SK-N-SH (cell line): Measurements from ENCODE around the gene KRT35. TPM values are rescaled to one million over a fixed set of nuclear protein-coding genes. Genes with fewer than 3 reads are reported as not detected.

Experiments used
- CTCF ChIA-PET: fragments of 300-600, 350-600 bp; formaldehyde crosslinking; extraction: SDS; loops from one replicate; lab custom pipeline; 2021; lab: Yijun Ruan, JAX
- POLR2A ChIA-PET: fragments of 350-600 bp; sonication (Branson Sonifier 250); formaldehyde crosslinking; extraction: SDS; loops from one replicate; lab custom pipeline; 2020; ENCODE audit warnings: antibody characterized with exemption, inconsistent platforms; lab: Yijun Ruan, JAX
- DNase-seq: peaks from one replicate; pipeline ENCODE4 v3.0.0; 2012
- H2AFZ ChIP-seq: fragments of 200-600 bp; sonication (generic); 2 replicates; pipeline ENCODE4 v1.8.1; 2016; ENCODE audit warnings: antibody characterized with exemption, mild to moderate bottlenecking, low read depth
- H3F3A ChIP-seq: fragments of 200-600 bp; sonication (generic); replicated peaks from 2 replicates; pipeline ENCODE3; 2016; ENCODE audit warnings: antibody characterized with exemption, mild to moderate bottlenecking; ENCODE audit not compliant: insufficient read depth
- H3K27ac ChIP-seq, 2 experiments: fragments of 200-500 bp in 1 of 2; fragments of 200-600 bp in 1 of 2; sonication (Bioruptor generic) in 1 of 2; sonication (generic), shearing (Covaris generic) in 1 of 2; 2 replicates each; pipeline versions ENCODE4 v1.5.1 to v1.6.1; 2014 to 2016; ENCODE audit warnings: low read depth in 2 of 2, inconsistent platforms in 1 of 2, low read length in 1 of 2, mild to moderate bottlenecking in 1 of 2, mixed read lengths in 1 of 2
- H3K27me3 ChIP-seq: fragments of 200-600 bp; sonication (generic), shearing (Covaris generic); 2 replicates; pipeline ENCODE4 v1.6.1; 2016; ENCODE audit warnings: mixed run types; ENCODE audit not compliant: insufficient read depth
- H3K36me3 ChIP-seq, 2 experiments: fragments of 200-500 bp in 1 of 2; fragments of 200-600 bp in 1 of 2; sonication (Bioruptor generic) in 1 of 2; sonication (generic) in 1 of 2; replicated peaks in 1 of 2; 2 replicates each; pipeline versions ENCODE3 to v1.5.1; 2014 to 2016; ENCODE audit warnings: low read length in 1 of 2, mild to moderate bottlenecking in 1 of 2; ENCODE audit not compliant: insufficient read depth in 2 of 2, control insufficient read depth in 1 of 2
- H3K4me1 ChIP-seq, 2 experiments: fragments of 200-500 bp in 1 of 2; fragments of 200-600 bp in 1 of 2; sonication (Bioruptor generic) in 1 of 2; sonication (generic), shearing (Covaris generic) in 1 of 2; 2 replicates each; pipeline versions ENCODE4 v1.5.1 to v1.6.1; 2014 to 2016; ENCODE audit warnings: low read depth in 1 of 2, low read length in 1 of 2, mixed run types in 1 of 2; ENCODE audit not compliant: insufficient read depth in 2 of 2, control insufficient read depth in 1 of 2
- H3K4me2 ChIP-seq: fragments of 200-600 bp; sonication (generic), shearing (Covaris generic); 2 replicates; pipeline ENCODE4 v1.6.1; 2017; ENCODE audit warnings: mixed run types
- H3K4me3 ChIP-seq, 2 experiments: fragments of 200-500 bp in 1 of 2; fragments of 200-600 bp in 1 of 2; sonication (Bioruptor generic) in 1 of 2; sonication (generic), shearing (Covaris generic) in 1 of 2; 2 replicates each; pipeline versions ENCODE4 v1.5.1 to v1.8.1; 2014 to 2016; ENCODE audit warnings: low read depth in 2 of 2, inconsistent platforms in 1 of 2, low read length in 1 of 2, mild to moderate bottlenecking in 1 of 2, mixed read lengths in 1 of 2, moderate library complexity in 1 of 2
- H3K79me2 ChIP-seq: fragments of 200-600 bp; sonication (generic); 2 replicates; pipeline ENCODE4 v1.8.1; 2017; ENCODE audit warnings: mild to moderate bottlenecking; ENCODE audit not compliant: insufficient read depth
- H3K9ac ChIP-seq: fragments of 200-600 bp; sonication (generic); 2 replicates; pipeline ENCODE4 v1.6.1; 2017; ENCODE audit warnings: mixed run types
- H3K9me2 ChIP-seq: fragments of 200-600 bp; sonication (generic); 2 replicates; pipeline ENCODE4 v1.6.1; 2017; ENCODE audit warnings: mixed run types
- H3K9me3 ChIP-seq: fragments of 200-600 bp; sonication (generic); 2 replicates; pipeline ENCODE4 v1.6.1; 2017; ENCODE audit warnings: mixed run types, mild to moderate bottlenecking, moderate library complexity
- H4K20me1 ChIP-seq: fragments of 200-600 bp; sonication (generic); 2 replicates; pipeline ENCODE4 v1.6.1; 2017; ENCODE audit warnings: mild to moderate bottlenecking, mixed run types; ENCODE audit not compliant: insufficient read depth
- CTCF ChIP-seq: fragments of 200-600 bp; sonication (generic); IDR thresholded peaks from 2 replicates; pipeline ENCODE4 v1.6.1; 2017; ENCODE audit warnings: antibody characterized with exemption, mild to moderate bottlenecking, moderate library complexity
- ELF1 ChIP-seq: IDR thresholded peaks from 2 replicates; pipeline ENCODE4 v1.4.0; 2012
- GABPA ChIP-seq: IDR thresholded peaks from 2 replicates; pipeline ENCODE4 v1.4.0; 2012; ENCODE audit warnings: low read depth, mild to moderate bottlenecking
- IRF3 ChIP-seq: fragments of 150-350 bp; IDR thresholded peaks from 2 replicates; pipeline ENCODE4 v1.6.1; 2016; ENCODE audit warnings: mild to moderate bottlenecking, low read depth, low read length
- MXI1 ChIP-seq: IDR thresholded peaks from 2 replicates; pipeline ENCODE4 v1.6.1; 2012; ENCODE audit warnings: mild to moderate bottlenecking, low read depth, low read length, improper control_type of control experiment
- NFIC ChIP-seq: IDR thresholded peaks from 2 replicates; pipeline ENCODE4 v1.4.0; 2012; ENCODE audit warnings: borderline replicate concordance
- REST ChIP-seq: IDR thresholded peaks from 2 replicates; pipeline ENCODE4 v1.6.1; 2012; ENCODE audit warnings: mild to moderate bottlenecking, low read depth, low read length, moderate library complexity
- RFX5 ChIP-seq: IDR thresholded peaks from 2 replicates; pipeline ENCODE4 v1.6.1; 2012; ENCODE audit warnings: mild to moderate bottlenecking, improper control_type of control experiment, low read length
- RXRA ChIP-seq: IDR thresholded peaks from 2 replicates; pipeline ENCODE4 v1.4.0; 2012; ENCODE audit warnings: low read depth, mild to moderate bottlenecking, borderline replicate concordance
- TCF12 ChIP-seq: IDR thresholded peaks from 2 replicates; pipeline ENCODE4 v1.4.0; 2012
- TEAD4 ChIP-seq: IDR thresholded peaks from 2 replicates; pipeline ENCODE4 v1.4.0; 2012; ENCODE audit warnings: mild to moderate bottlenecking, borderline replicate concordance; ENCODE audit not compliant: insufficient read depth
- USF1 ChIP-seq: IDR thresholded peaks from 2 replicates; pipeline ENCODE4 v1.4.0; 2012; ENCODE audit warnings: low read depth, borderline replicate concordance
- YY1 ChIP-seq: IDR thresholded peaks from 2 replicates; pipeline ENCODE4 v1.4.0; 2012; ENCODE audit warnings: low read depth, mild to moderate bottlenecking
- WGBS: methylation state at CpG from one replicate; pipeline ENCODE4 v1.1.6; 2017; ENCODE audit warnings: low lambda C conversion rate; 5-methylcytosine and 5-hydroxymethylcytosine counted together
- polyA plus RNA-seq, 3 experiments: library from polyadenylated mRNA; depleted of rRNA; stranded (reverse); fragments of >200 nt; gene quantifications; 2 replicates each; pipeline ENCODE4 v1.2.3, GENCODE V29; 2012

The KRT35 gene
- polyA plus RNA-seq, 1 of the 3 experiments (the other 2 are of a cell fraction): not detected

- WGBS: 80% methylated on average over 15 of the region's 17 CpGs
- POLR2A ChIA-PET: no interaction called here
Measured at GRCh38 chr17:41505007-41505808, 24.3 kb upstream of the KRT35 start, which contains the start of gene KRT13. Gene KRT13, minus strand, starts transcription at chr17:41505612. Its CDS starts 62 bp downstream, at chr17:41505550.

GRCh38 chr17:41504246-41504977, 23.5 kb upstream of the KRT35 start:
- Histone ChIP-seq H3K79me2 (no peaks in the 10 kb centered on the region), H3K9me2 (no peaks in the 10 kb centered on the region), H3K9ac (no peak overlapping the region), H3K27me3 (no peaks in the 10 kb centered on the region), H3K27ac (no peak overlapping the region), H3K36me3 (no peaks in the 10 kb centered on the region), H2AFZ (no peak overlapping the region), H3K4me1 (peaks cover 7 to 14% of the 10 kb centered on the region in 2 experiments; a peak in 3 of 4 replicates), H3F3A (peaks cover 4% of the 10 kb centered on the region), H3K9me3 (no peaks in the 10 kb centered on the region), H4K20me1 (no peaks in the 10 kb centered on the region), H3K4me2 (no peak overlapping the region), H3K4me3 (no peak overlapping the region)
- DNase-seq: no peak
- ChIA-PET CTCF (interaction anchor here (0.8 to 6.3 kb wide), 3 partner anchors 11 to 45 kb away, joined by 3 to 48 read pairs (median 9); no protein-coding TSS in a partner anchor), POLR2A (no interaction called here)
- WGBS: 76% methylated on average over 8 of the region's 8 CpGs
- TF ChIP-seq GABPA (no peak), RFX5 (no peak), CTCF (no peak), USF1 (no peak), TEAD4 (no peak), MXI1 (no peak), ELF1 (no peak), YY1 (no peak), TCF12 (no peak), RXRA (no peak), NFIC (no peak), REST (no peak)

More at GRCh38 chr17:41505007-41505808, 24.3 kb upstream of the KRT35 start, which contains the start of gene KRT13:
- Histone ChIP-seq H3K79me2 (no peaks in the 10 kb centered on the region), H3K4me1 (peaks cover 4 to 11% of the 10 kb centered on the region in 2 experiments; a peak in 3 of 4 replicates), H3K27ac (no peak within 1 kb of the TSS), H3K9me3 (no peaks in the 10 kb centered on the region), H3K4me3 (no peak within 1 kb of the TSS), H3F3A (peaks cover 4% of the 10 kb centered on the region), H3K36me3 (no peaks in the 10 kb centered on the region), H2AFZ (no peak within 1 kb of the TSS), H4K20me1 (no peaks in the 10 kb centered on the region), H3K4me2 (no peak within 1 kb of the TSS), H3K9ac (no peak within 1 kb of the TSS), H3K27me3 (no peaks in the 10 kb centered on the region), H3K9me2 (no peaks in the 10 kb centered on the region)
- no peak for DNase-seq
- CTCF ChIA-PET: interaction anchor here (0.6 to 6.3 kb wide), 3 partner anchors 44 to 370 kb away, joined by 3 to 48 read pairs (median 3); no protein-coding TSS in a partner anchor
- TF ChIP-seq IRF3: no peak
- TF ChIP-seq USF1: no peak
- TF ChIP-seq, all 33 proteins: peak for 0
